HG02840 (cell line): ENCODE measurements around the gene CYP11A1.

ENCODE experiments used
- ATAC-seq: cut with Tn5 transposase; IDR thresholded peaks from one replicate; pipeline ENCODE4 v1.9.1; 2021; ENCODE audit warnings: mild to moderate bottlenecking, moderate library complexity, moderate number of reproducible peaks; ENCODE audit not compliant: unreplicated experiment, low FRiP score

Gene CYP11A1

GRCh38 chr15:74307827-74308811 is 59.3 kb downstream of the CYP11A1 start:
- no peak for ATAC-seq

- no peak for ATAC-seq
These were observed 60.6 kb downstream of the CYP11A1 start for GRCh38 chr15:74306781-74307217.

GRCh38 chr15:74305687-74306086 is 61.8 kb downstream of the CYP11A1 start:
- ATAC-seq: no peak

GRCh38 chr15:74304431-74304830 is 63.0 kb downstream of the CYP11A1 start:
- ATAC-seq: no peak

GRCh38 chr15:74303741-74304309 is 63.6 kb downstream of the CYP11A1 start:
- no peak for ATAC-seq

- no peak for ATAC-seq
These were observed 64.6 kb downstream of the CYP11A1 start for GRCh38 chr15:74302821-74303359.

- no peak for ATAC-seq
These were observed 65.7 kb downstream of the CYP11A1 start for GRCh38 chr15:74301583-74302361.

GRCh38 chr15:74300057-74300795 is 67.2 kb downstream of the CYP11A1 start:
- ATAC-seq: no peak

- no peak for ATAC-seq
These were observed 69.6 kb downstream of the CYP11A1 start for GRCh38 chr15:74297887-74298286.

GRCh38 chr15:74295800-74296199 is 71.6 kb downstream of the CYP11A1 start:
- ATAC-seq: no peak

GRCh38 chr15:74294010-74294409 is 73.4 kb downstream of the CYP11A1 start:
- ATAC-seq: no peak

- no peak for ATAC-seq
These were observed 74.2 kb downstream of the CYP11A1 start for GRCh38 chr15:74293021-74293810.

GRCh38 chr15:74291101-74292071 is 76.1 kb downstream of the CYP11A1 start:
- ATAC-seq: no peak

GRCh38 chr15:74290645-74291044 is 76.8 kb downstream of the CYP11A1 start:
- ATAC-seq: no peak

- ATAC-seq: no peak
These were observed 77.8 kb downstream of the CYP11A1 start for GRCh38 chr15:74289671-74290070.
